SK-N-SH (cell line): ENCODE data around the gene CD244. TPM values are rescaled to one million over a fixed set of nuclear protein-coding genes. Genes with fewer than 3 reads are reported as not detected.
A peak's percentile ranks its signal among the peaks of the same experiment; 100 is the strongest.

Experiments used
- CTCF ChIA-PET: fragments of 300-600, 350-600 bp; formaldehyde crosslinking; extraction: SDS; loops from one replicate; lab custom pipeline; 2021; lab: Yijun Ruan, JAX
- POLR2A ChIA-PET: fragments of 350-600 bp; sonication (Branson Sonifier 250); formaldehyde crosslinking; extraction: SDS; loops from one replicate; lab custom pipeline; 2020; ENCODE audit warnings: antibody characterized with exemption, inconsistent platforms; lab: Yijun Ruan, JAX
- DNase-seq: peaks from one replicate; pipeline ENCODE4 v3.0.0; 2012
- H2AFZ ChIP-seq: fragments of 200-600 bp; sonication (generic); 2 replicates; pipeline ENCODE4 v1.8.1; 2016; ENCODE audit warnings: antibody characterized with exemption, mild to moderate bottlenecking, low read depth
- H3F3A ChIP-seq: fragments of 200-600 bp; sonication (generic); replicated peaks from 2 replicates; pipeline ENCODE3; 2016; ENCODE audit warnings: antibody characterized with exemption, mild to moderate bottlenecking; ENCODE audit not compliant: insufficient read depth
- H3K27ac ChIP-seq, 2 experiments: fragments of 200-500 bp in 1 of 2; fragments of 200-600 bp in 1 of 2; sonication (Bioruptor generic) in 1 of 2; sonication (generic), shearing (Covaris generic) in 1 of 2; 2 replicates each; pipeline versions ENCODE4 v1.5.1 to v1.6.1; 2014 to 2016; ENCODE audit warnings: low read depth in 2 of 2, inconsistent platforms in 1 of 2, low read length in 1 of 2, mild to moderate bottlenecking in 1 of 2, mixed read lengths in 1 of 2
- H3K27me3 ChIP-seq: fragments of 200-600 bp; sonication (generic), shearing (Covaris generic); 2 replicates; pipeline ENCODE4 v1.6.1; 2016; ENCODE audit warnings: mixed run types; ENCODE audit not compliant: insufficient read depth
- H3K36me3 ChIP-seq, 2 experiments: fragments of 200-500 bp in 1 of 2; fragments of 200-600 bp in 1 of 2; sonication (Bioruptor generic) in 1 of 2; sonication (generic) in 1 of 2; replicated peaks in 1 of 2; 2 replicates each; pipeline versions ENCODE3 to v1.5.1; 2014 to 2016; ENCODE audit warnings: low read length in 1 of 2, mild to moderate bottlenecking in 1 of 2; ENCODE audit not compliant: insufficient read depth in 2 of 2, control insufficient read depth in 1 of 2
- H3K4me1 ChIP-seq, 2 experiments: fragments of 200-500 bp in 1 of 2; fragments of 200-600 bp in 1 of 2; sonication (Bioruptor generic) in 1 of 2; sonication (generic), shearing (Covaris generic) in 1 of 2; 2 replicates each; pipeline versions ENCODE4 v1.5.1 to v1.6.1; 2014 to 2016; ENCODE audit warnings: low read depth in 1 of 2, low read length in 1 of 2, mixed run types in 1 of 2; ENCODE audit not compliant: insufficient read depth in 2 of 2, control insufficient read depth in 1 of 2
- H3K4me2 ChIP-seq: fragments of 200-600 bp; sonication (generic), shearing (Covaris generic); 2 replicates; pipeline ENCODE4 v1.6.1; 2017; ENCODE audit warnings: mixed run types
- H3K4me3 ChIP-seq, 2 experiments: fragments of 200-500 bp in 1 of 2; fragments of 200-600 bp in 1 of 2; sonication (Bioruptor generic) in 1 of 2; sonication (generic), shearing (Covaris generic) in 1 of 2; 2 replicates each; pipeline versions ENCODE4 v1.5.1 to v1.8.1; 2014 to 2016; ENCODE audit warnings: low read depth in 2 of 2, inconsistent platforms in 1 of 2, low read length in 1 of 2, mild to moderate bottlenecking in 1 of 2, mixed read lengths in 1 of 2, moderate library complexity in 1 of 2
- H3K79me2 ChIP-seq: fragments of 200-600 bp; sonication (generic); 2 replicates; pipeline ENCODE4 v1.8.1; 2017; ENCODE audit warnings: mild to moderate bottlenecking; ENCODE audit not compliant: insufficient read depth
- H3K9ac ChIP-seq: fragments of 200-600 bp; sonication (generic); 2 replicates; pipeline ENCODE4 v1.6.1; 2017; ENCODE audit warnings: mixed run types
- H3K9me2 ChIP-seq: fragments of 200-600 bp; sonication (generic); 2 replicates; pipeline ENCODE4 v1.6.1; 2017; ENCODE audit warnings: mixed run types
- H3K9me3 ChIP-seq: fragments of 200-600 bp; sonication (generic); 2 replicates; pipeline ENCODE4 v1.6.1; 2017; ENCODE audit warnings: mixed run types, mild to moderate bottlenecking, moderate library complexity
- H4K20me1 ChIP-seq: fragments of 200-600 bp; sonication (generic); 2 replicates; pipeline ENCODE4 v1.6.1; 2017; ENCODE audit warnings: mild to moderate bottlenecking, mixed run types; ENCODE audit not compliant: insufficient read depth
- CTCF ChIP-seq: fragments of 200-600 bp; sonication (generic); IDR thresholded peaks from 2 replicates; pipeline ENCODE4 v1.6.1; 2017; ENCODE audit warnings: antibody characterized with exemption, mild to moderate bottlenecking, moderate library complexity
- ELF1 ChIP-seq: IDR thresholded peaks from 2 replicates; pipeline ENCODE4 v1.4.0; 2012
- EP300 ChIP-seq, 2 experiments: IDR thresholded peaks; 2 replicates each; pipeline versions ENCODE4 v1.4.0 to v1.6.1; 2012; ENCODE audit warnings: borderline replicate concordance in 1 of 2, low read depth in 1 of 2, low read length in 1 of 2
- RAD21 ChIP-seq: IDR thresholded peaks from 2 replicates; pipeline ENCODE4 v1.6.1; 2012; ENCODE audit warnings: mild to moderate bottlenecking, low read length
- RCOR1 ChIP-seq: fragments of 150-350 bp; IDR thresholded peaks from 2 replicates; pipeline ENCODE4 v1.6.1; 2017; ENCODE audit warnings: antibody characterized with exemption, low read length
- RFX5 ChIP-seq: IDR thresholded peaks from 2 replicates; pipeline ENCODE4 v1.6.1; 2012; ENCODE audit warnings: mild to moderate bottlenecking, improper control_type of control experiment, low read length
- RXRA ChIP-seq: IDR thresholded peaks from 2 replicates; pipeline ENCODE4 v1.4.0; 2012; ENCODE audit warnings: low read depth, mild to moderate bottlenecking, borderline replicate concordance
- SMC3 ChIP-seq: IDR thresholded peaks from 2 replicates; pipeline ENCODE4 v1.6.1; 2012; ENCODE audit warnings: low read depth, low read length, improper control_type of control experiment
- TAF1 ChIP-seq: IDR thresholded peaks from 2 replicates; pipeline ENCODE4 v1.6.1; 2012; ENCODE audit warnings: low read depth, mild to moderate bottlenecking, low read length, moderate library complexity, borderline replicate concordance
- TCF12 ChIP-seq: IDR thresholded peaks from 2 replicates; pipeline ENCODE4 v1.4.0; 2012
- TEAD4 ChIP-seq: IDR thresholded peaks from 2 replicates; pipeline ENCODE4 v1.4.0; 2012; ENCODE audit warnings: mild to moderate bottlenecking, borderline replicate concordance; ENCODE audit not compliant: insufficient read depth
- USF2 ChIP-seq: fragments of 150-350 bp; IDR thresholded peaks from 2 replicates; pipeline ENCODE4 v1.6.1; 2017; ENCODE audit warnings: antibody characterized with exemption, low read length, low read depth, borderline replicate concordance
- WGBS: methylation state at CpG from one replicate; pipeline ENCODE4 v1.1.6; 2017; ENCODE audit warnings: low lambda C conversion rate; 5-methylcytosine and 5-hydroxymethylcytosine counted together
- polyA plus RNA-seq, 3 experiments: library from polyadenylated mRNA; depleted of rRNA; stranded (reverse); fragments of >200 nt; gene quantifications; 2 replicates each; pipeline ENCODE4 v1.2.3, GENCODE V29; 2012

CD244 gene
- polyA plus RNA-seq, 1 of the 3 experiments (the other 2 are of a cell fraction), result not detected

- CTCF ChIA-PET, result interaction anchor here (0.9 to 1.8 kb wide), 2 partner anchors 10 to 168 kb away, joined by 3 to 4 read pairs; no protein-coding TSS in a partner anchor
- no peaks in the 10 kb centered on the region for H4K20me1 ChIP-seq
Observed at GRCh38 chr1:160821627-160822026, 41.1 kb downstream of the CD244 start.

GRCh38 chr1:160819186-160819585 lies 43.5 kb downstream of the CD244 start:
- POLR2A ChIA-PET, result no interaction called here
- CTCF ChIA-PET, result no interaction called here
- no peaks in the 10 kb centered on the region for H3K79me2 ChIP-seq
- no peaks in the 10 kb centered on the region for H3K36me3 ChIP-seq
- H3K4me2 ChIP-seq, result no peak overlapping the region
- no peak overlapping the region for H2AFZ ChIP-seq
- H4K20me1 ChIP-seq, result no peaks in the 10 kb centered on the region
- TF ChIP-seq ELF1, result no peak
- TF ChIP-seq TCF12, result no peak
- no peak for TF ChIP-seq RCOR1
- no peak for TF ChIP-seq USF2
- TF ChIP-seq RFX5, result no peak
- no peak for TF ChIP-seq SMC3
- no peak for TF ChIP-seq EP300 (IDR thresholded peaks at IDR 0.05; ENCODE audit: borderline replicate concordance in 1 of 2, low read depth in 1 of 2, low read length in 1 of 2)
- TF ChIP-seq TEAD4, result no peak
- no peaks in the 10 kb centered on the region for H3K9me2 ChIP-seq
- H3K9me3 ChIP-seq, result no peaks in the 10 kb centered on the region
- no peak overlapping the region for H3K27ac ChIP-seq
- H3K4me3 ChIP-seq, result no peak overlapping the region
- no peaks in the 10 kb centered on the region for H3F3A ChIP-seq
- peaks cover 33% of the 10 kb centered on the region; the same call in 1 of the 2 replicates for H3K27me3 ChIP-seq
- H3K4me1 ChIP-seq, result no peaks in the 10 kb centered on the region
- DNase-seq, result no peak
- 4% methylated on average over 3 of the region's 3 CpGs for WGBS
- H3K9ac ChIP-seq, result no peak overlapping the region

More at GRCh38 chr1:160821627-160822026, 41.1 kb downstream of the CD244 start:
- no peaks in the 10 kb centered on the region for H3K79me2 ChIP-seq
- H3K4me3 ChIP-seq, result no peak overlapping the region
- H2AFZ ChIP-seq, result no peak overlapping the region
- POLR2A ChIA-PET, result no interaction called here
- H3K9ac ChIP-seq, result no peak overlapping the region
- no peaks in the 10 kb centered on the region for H3K9me2 ChIP-seq
- no peaks in the 10 kb centered on the region for H3F3A ChIP-seq
- H3K27ac ChIP-seq, result no peak overlapping the region
- TF ChIP-seq RXRA, result no peak
- TF ChIP-seq CTCF, result peak; percentile 45
- TF ChIP-seq TAF1, result no peak
- peak; percentile 19 for TF ChIP-seq RAD21
- no peak for DNase-seq
- H3K36me3 ChIP-seq, result no peaks in the 10 kb centered on the region
- WGBS, result 19% methylated on average over 8 of the region's 8 CpGs
- H3K9me3 ChIP-seq, result no peaks in the 10 kb centered on the region
- no peaks in the 10 kb centered on the region for H3K4me1 ChIP-seq
- H3K4me2 ChIP-seq, result no peak overlapping the region
- peaks cover 21% of the 10 kb centered on the region; the same call in 1 of the 2 replicates for H3K27me3 ChIP-seq
